Measurements from ENCODE around the gene SPTBN1.

The SPTBN1 gene

GRCh38 chr2:54455563-54456361 lies at the start of gene SPTBN1:
Gene SPTBN1 (plus strand): TSS chr2:54456327. CDS start chr2:54526419, 70,092 bp downstream.
- Histone ChIP-seq H3K9me3 (ENCODE audit: control insufficient read depth, insufficient read depth, low read depth, low read length) (no peaks in the 10 kb centered on the region), H3K36me3 (ENCODE audit: control insufficient read depth, insufficient read depth, low read length) (no peaks in the 10 kb centered on the region), H3K4me3 (ENCODE audit: low read depth, low read length) (peak within 1 kb of the TSS; percentile 95), H3K27ac (ENCODE audit: low read depth, low read length) (peak within 1 kb of the TSS; percentile 42; the same call in 1 of the 2 replicates), H3K27me3 (ENCODE audit: control insufficient read depth, insufficient read depth, low read length) (no peaks in the 10 kb centered on the region), H3K4me1 (ENCODE audit: control insufficient read depth, insufficient read depth, low read length) (peaks cover 10% of the 10 kb centered on the region), H3K9ac (ENCODE audit: low read length) (peak within 1 kb of the TSS; percentile 64)

- H3K9ac ChIP-seq (ENCODE audit: low read length) = no peak overlapping the region
- no peak overlapping the region for H3K27ac ChIP-seq (ENCODE audit: low read depth, low read length)
- H3K9me3 ChIP-seq (ENCODE audit: control insufficient read depth, insufficient read depth, low read depth, low read length) = no peaks in the 10 kb centered on the region
- H3K4me3 ChIP-seq (ENCODE audit: low read depth, low read length) = no peak overlapping the region
- no peaks in the 10 kb centered on the region for H3K36me3 ChIP-seq (ENCODE audit: control insufficient read depth, insufficient read depth, low read length)
- no peaks in the 10 kb centered on the region for H3K27me3 ChIP-seq (ENCODE audit: control insufficient read depth, insufficient read depth, low read length)
- H3K4me1 ChIP-seq (ENCODE audit: control insufficient read depth, insufficient read depth, low read length) = no peaks in the 10 kb centered on the region
These were observed 48.4 kb upstream of the SPTBN1 start for GRCh38 chr2:54407693-54408092.

GRCh38 chr2:54408288-54408687 lies 47.8 kb upstream of the SPTBN1 start:
- no peaks in the 10 kb centered on the region for H3K9me3 ChIP-seq (ENCODE audit: control insufficient read depth, insufficient read depth, low read depth, low read length)
- H3K27me3 ChIP-seq (ENCODE audit: control insufficient read depth, insufficient read depth, low read length) = no peaks in the 10 kb centered on the region
- H3K4me3 ChIP-seq (ENCODE audit: low read depth, low read length) = no peak overlapping the region
- H3K27ac ChIP-seq (ENCODE audit: low read depth, low read length) = no peak overlapping the region
- no peaks in the 10 kb centered on the region for H3K4me1 ChIP-seq (ENCODE audit: control insufficient read depth, insufficient read depth, low read length)
- H3K9ac ChIP-seq (ENCODE audit: low read length) = no peak overlapping the region
- H3K36me3 ChIP-seq (ENCODE audit: control insufficient read depth, insufficient read depth, low read length) = no peaks in the 10 kb centered on the region

- no peaks in the 10 kb centered on the region for H3K36me3 ChIP-seq (ENCODE audit: control insufficient read depth, insufficient read depth, low read length)
- no peaks in the 10 kb centered on the region for H3K4me1 ChIP-seq (ENCODE audit: control insufficient read depth, insufficient read depth, low read length)
- no peak overlapping the region for H3K9ac ChIP-seq (ENCODE audit: low read length)
- no peak overlapping the region for H3K4me3 ChIP-seq (ENCODE audit: low read depth, low read length)
- no peak overlapping the region for H3K27ac ChIP-seq (ENCODE audit: low read depth, low read length)
- no peaks in the 10 kb centered on the region for H3K27me3 ChIP-seq (ENCODE audit: control insufficient read depth, insufficient read depth, low read length)
- no peaks in the 10 kb centered on the region for H3K9me3 ChIP-seq (ENCODE audit: control insufficient read depth, insufficient read depth, low read depth, low read length)
These were observed 46.4 kb upstream of the SPTBN1 start for GRCh38 chr2:54409752-54410151.

- H3K27me3 ChIP-seq (ENCODE audit: control insufficient read depth, insufficient read depth, low read length) = no peaks in the 10 kb centered on the region
These were observed 44.2 kb upstream of the SPTBN1 start for GRCh38 chr2:54411801-54412354.

GRCh38 chr2:54416166-54416813 lies 39.8 kb upstream of the SPTBN1 start:
- Histone ChIP-seq H3K4me1 (ENCODE audit: control insufficient read depth, insufficient read depth, low read length) (peaks cover 13% of the 10 kb centered on the region; the same call in 1 of the 2 replicates), H3K27ac (ENCODE audit: low read depth, low read length) (no peak overlapping the region)

More at GRCh38 chr2:54411801-54412354, 44.2 kb upstream of the SPTBN1 start:
- Histone ChIP-seq H3K36me3 (ENCODE audit: control insufficient read depth, insufficient read depth, low read length) (no peaks in the 10 kb centered on the region), H3K27ac (ENCODE audit: low read depth, low read length) (no peak overlapping the region), H3K4me3 (ENCODE audit: low read depth, low read length) (no peak overlapping the region), H3K9me3 (ENCODE audit: control insufficient read depth, insufficient read depth, low read depth, low read length) (no peaks in the 10 kb centered on the region), H3K4me1 (ENCODE audit: control insufficient read depth, insufficient read depth, low read length) (peaks cover 10% of the 10 kb centered on the region; the same call in 1 of the 2 replicates), H3K9ac (ENCODE audit: low read length) (no peak overlapping the region)

GRCh38 chr2:54416938-54417337 lies 39.2 kb upstream of the SPTBN1 start:
- no peaks in the 10 kb centered on the region for H3K27me3 ChIP-seq (ENCODE audit: control insufficient read depth, insufficient read depth, low read length)
- H3K4me3 ChIP-seq (ENCODE audit: low read depth, low read length) = no peak overlapping the region
- H3K9me3 ChIP-seq (ENCODE audit: control insufficient read depth, insufficient read depth, low read depth, low read length) = no peaks in the 10 kb centered on the region
- no peak overlapping the region for H3K9ac ChIP-seq (ENCODE audit: low read length)
- peaks cover 13% of the 10 kb centered on the region; the same call in 1 of the 2 replicates for H3K4me1 ChIP-seq (ENCODE audit: control insufficient read depth, insufficient read depth, low read length)
- no peak overlapping the region for H3K27ac ChIP-seq (ENCODE audit: low read depth, low read length)
- H3K36me3 ChIP-seq (ENCODE audit: control insufficient read depth, insufficient read depth, low read length) = no peaks in the 10 kb centered on the region

More at GRCh38 chr2:54416166-54416813, 39.8 kb upstream of the SPTBN1 start:
- Histone ChIP-seq H3K4me3 (ENCODE audit: low read depth, low read length) (no peak overlapping the region), H3K9me3 (ENCODE audit: control insufficient read depth, insufficient read depth, low read depth, low read length) (no peaks in the 10 kb centered on the region), H3K9ac (ENCODE audit: low read length) (no peak overlapping the region), H3K36me3 (ENCODE audit: control insufficient read depth, insufficient read depth, low read length) (no peaks in the 10 kb centered on the region), H3K27me3 (ENCODE audit: control insufficient read depth, insufficient read depth, low read length) (no peaks in the 10 kb centered on the region)

GRCh38 chr2:54417577-54417976 lies 38.5 kb upstream of the SPTBN1 start:
- no peak overlapping the region for H3K9ac ChIP-seq (ENCODE audit: low read length)
- H3K27me3 ChIP-seq (ENCODE audit: control insufficient read depth, insufficient read depth, low read length) = no peaks in the 10 kb centered on the region

GRCh38 chr2:54419388-54419787 lies 36.7 kb upstream of the SPTBN1 start:
- Histone ChIP-seq H3K9ac (ENCODE audit: low read length) (no peak overlapping the region), H3K9me3 (ENCODE audit: control insufficient read depth, insufficient read depth, low read depth, low read length) (0 out of 2 replicates have a peak, but pooled peaks cover 2% of the 10 kb centered on the region), H3K4me3 (ENCODE audit: low read depth, low read length) (no peak overlapping the region), H3K27ac (ENCODE audit: low read depth, low read length) (no peak overlapping the region), H3K27me3 (ENCODE audit: control insufficient read depth, insufficient read depth, low read length) (no peaks in the 10 kb centered on the region), H3K36me3 (ENCODE audit: control insufficient read depth, insufficient read depth, low read length) (no peaks in the 10 kb centered on the region), H3K4me1 (ENCODE audit: control insufficient read depth, insufficient read depth, low read length) (peaks cover 13% of the 10 kb centered on the region; the same call in 1 of the 2 replicates)

More at GRCh38 chr2:54417577-54417976, 38.5 kb upstream of the SPTBN1 start:
- no peak overlapping the region for H3K4me3 ChIP-seq (ENCODE audit: low read depth, low read length)
- no peak overlapping the region for H3K27ac ChIP-seq (ENCODE audit: low read depth, low read length)
- H3K36me3 ChIP-seq (ENCODE audit: control insufficient read depth, insufficient read depth, low read length) = no peaks in the 10 kb centered on the region
- H3K9me3 ChIP-seq (ENCODE audit: control insufficient read depth, insufficient read depth, low read depth, low read length) = 0 out of 2 replicates have a peak, but pooled peaks cover 1% of the 10 kb centered on the region
- H3K4me1 ChIP-seq (ENCODE audit: control insufficient read depth, insufficient read depth, low read length) = peaks cover 13% of the 10 kb centered on the region; the same call in 1 of the 2 replicates

- Histone ChIP-seq H3K9me3 (ENCODE audit: control insufficient read depth, insufficient read depth, low read depth, low read length) (0 out of 2 replicates have a peak, but pooled peaks cover 2% of the 10 kb centered on the region), H3K27me3 (ENCODE audit: control insufficient read depth, insufficient read depth, low read length) (no peaks in the 10 kb centered on the region), H3K4me3 (ENCODE audit: low read depth, low read length) (no peak overlapping the region), H3K9ac (ENCODE audit: low read length) (no peak overlapping the region), H3K27ac (ENCODE audit: low read depth, low read length) (no peak overlapping the region), H3K4me1 (ENCODE audit: control insufficient read depth, insufficient read depth, low read length) (peaks cover 13% of the 10 kb centered on the region; the same call in 1 of the 2 replicates), H3K36me3 (ENCODE audit: control insufficient read depth, insufficient read depth, low read length) (no peaks in the 10 kb centered on the region)
These were observed 36.1 kb upstream of the SPTBN1 start for GRCh38 chr2:54419855-54420523.
